Measurements from ENCODE around the gene LMO4.

The LMO4 gene

DNA sequence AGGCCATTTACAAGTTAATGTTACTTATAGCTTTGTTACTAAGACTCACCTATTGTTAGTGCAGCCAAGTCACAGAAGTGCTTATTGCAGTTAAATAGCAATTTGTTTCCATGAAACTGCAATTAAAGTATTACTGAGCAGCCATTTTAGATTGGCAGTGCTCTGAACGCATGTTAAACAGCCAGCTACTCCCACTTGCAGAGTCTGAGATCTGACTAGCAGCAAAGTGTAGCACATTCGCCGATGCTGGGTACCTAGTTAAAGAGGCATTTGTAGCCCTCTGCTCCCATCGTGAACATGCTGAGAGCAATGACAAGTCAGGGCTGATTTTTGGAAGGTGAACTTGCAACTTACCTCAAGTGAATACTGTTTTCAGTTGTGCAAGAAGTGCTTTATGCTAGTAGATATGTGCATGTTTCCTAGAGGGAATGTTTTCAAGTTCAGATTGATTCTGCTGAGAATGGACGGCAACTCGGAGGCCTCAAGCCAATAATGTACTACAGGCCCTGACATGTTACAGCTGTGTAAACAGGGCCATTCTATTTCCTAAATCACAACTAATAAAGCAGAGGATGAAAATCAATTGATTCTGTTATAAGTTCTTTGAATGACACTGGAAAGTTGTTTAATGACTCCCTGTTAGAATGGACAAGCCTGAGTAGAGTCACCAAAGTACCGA, 19.8 kb downstream of the LMO4 start:
- H3K4me3 ChIP-seq (IDR thresholded peaks at IDR 0.05; ENCODE audit: insufficient read depth, low read depth, low read length) = no peak overlapping the region
- no peak overlapping the region for H3K9ac ChIP-seq
- no peaks in the 10 kb centered on the region for H3K36me3 ChIP-seq (ENCODE audit: insufficient read depth)
- no peaks in the 10 kb centered on the region for H3K27me3 ChIP-seq (ENCODE audit: insufficient read depth, low read depth)
- no peaks in the 10 kb centered on the region for H3K79me2 ChIP-seq (ENCODE audit: insufficient read depth, low read depth)
- no peaks in the 10 kb centered on the region for H4K20me1 ChIP-seq (ENCODE audit: insufficient read depth)
- TF ChIP-seq, protein P1, sequence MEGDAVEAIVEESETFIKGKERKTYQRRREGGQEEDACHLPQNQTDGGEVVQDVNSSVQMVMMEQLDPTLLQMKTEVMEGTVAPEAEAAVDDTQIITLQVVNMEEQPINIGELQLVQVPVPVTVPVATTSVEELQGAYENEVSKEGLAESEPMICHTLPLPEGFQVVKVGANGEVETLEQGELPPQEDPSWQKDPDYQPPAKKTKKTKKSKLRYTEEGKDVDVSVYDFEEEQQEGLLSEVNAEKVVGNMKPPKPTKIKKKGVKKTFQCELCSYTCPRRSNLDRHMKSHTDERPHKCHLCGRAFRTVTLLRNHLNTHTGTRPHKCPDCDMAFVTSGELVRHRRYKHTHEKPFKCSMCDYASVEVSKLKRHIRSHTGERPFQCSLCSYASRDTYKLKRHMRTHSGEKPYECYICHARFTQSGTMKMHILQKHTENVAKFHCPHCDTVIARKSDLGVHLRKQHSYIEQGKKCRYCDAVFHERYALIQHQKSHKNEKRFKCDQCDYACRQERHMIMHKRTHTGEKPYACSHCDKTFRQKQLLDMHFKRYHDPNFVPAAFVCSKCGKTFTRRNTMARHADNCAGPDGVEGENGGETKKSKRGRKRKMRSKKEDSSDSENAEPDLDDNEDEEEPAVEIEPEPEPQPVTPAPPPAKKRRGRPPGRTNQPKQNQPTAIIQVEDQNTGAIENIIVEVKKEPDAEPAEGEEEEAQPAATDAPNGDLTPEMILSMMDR (conservative IDR thresholded peaks at IDR 0.05; ENCODE audit: low read depth, low read length) = no peak
- no peak overlapping the region for H2AFZ ChIP-seq (ENCODE audit: low read depth)
- no peak overlapping the region for H3K27ac ChIP-seq
- no peaks in the 10 kb centered on the region for H3K4me1 ChIP-seq (ENCODE audit: low read depth, poor library complexity, severe bottlenecking)
- no peak overlapping the region for H3K4me2 ChIP-seq

GRCh38 chr1:87349036-87349435, 20.4 kb downstream of the LMO4 start:
- TF ChIP-seq, protein P1 (conservative IDR thresholded peaks at IDR 0.05; ENCODE audit: low read depth, low read length) = no peak
- Histone ChIP-seq H3K4me3 (IDR thresholded peaks at IDR 0.05; ENCODE audit: insufficient read depth, low read depth, low read length) (no peak overlapping the region), H3K27ac (no peak overlapping the region), H4K20me1 (ENCODE audit: insufficient read depth) (no peaks in the 10 kb centered on the region), H3K9ac (no peak overlapping the region), H3K36me3 (ENCODE audit: insufficient read depth) (no peaks in the 10 kb centered on the region), H2AFZ (ENCODE audit: low read depth) (no peak overlapping the region), H3K79me2 (ENCODE audit: insufficient read depth, low read depth) (no peaks in the 10 kb centered on the region), H3K4me1 (ENCODE audit: low read depth, poor library complexity, severe bottlenecking) (no peaks in the 10 kb centered on the region), H3K4me2 (no peak overlapping the region), H3K27me3 (ENCODE audit: insufficient read depth, low read depth) (no peaks in the 10 kb centered on the region)

- H2AFZ ChIP-seq (ENCODE audit: low read depth) = no peak overlapping the region
- H4K20me1 ChIP-seq (ENCODE audit: insufficient read depth) = no peaks in the 10 kb centered on the region
- H3K27ac ChIP-seq = no peak overlapping the region
- no peak overlapping the region for H3K4me2 ChIP-seq
- no peak overlapping the region for H3K4me3 ChIP-seq (IDR thresholded peaks at IDR 0.05; ENCODE audit: insufficient read depth, low read depth, low read length)
- no peaks in the 10 kb centered on the region for H3K79me2 ChIP-seq (ENCODE audit: insufficient read depth, low read depth)
- no peaks in the 10 kb centered on the region for H3K4me1 ChIP-seq (ENCODE audit: low read depth, poor library complexity, severe bottlenecking)
- TF ChIP-seq, protein P1 (conservative IDR thresholded peaks at IDR 0.05; ENCODE audit: low read depth, low read length) = no peak
- H3K9ac ChIP-seq = no peak overlapping the region
- no peaks in the 10 kb centered on the region for H3K27me3 ChIP-seq (ENCODE audit: insufficient read depth, low read depth)
- H3K36me3 ChIP-seq (ENCODE audit: insufficient read depth) = no peaks in the 10 kb centered on the region
These were observed 27.2 kb downstream of the LMO4 start for GRCh38 chr1:87355894-87356293.

DNA sequence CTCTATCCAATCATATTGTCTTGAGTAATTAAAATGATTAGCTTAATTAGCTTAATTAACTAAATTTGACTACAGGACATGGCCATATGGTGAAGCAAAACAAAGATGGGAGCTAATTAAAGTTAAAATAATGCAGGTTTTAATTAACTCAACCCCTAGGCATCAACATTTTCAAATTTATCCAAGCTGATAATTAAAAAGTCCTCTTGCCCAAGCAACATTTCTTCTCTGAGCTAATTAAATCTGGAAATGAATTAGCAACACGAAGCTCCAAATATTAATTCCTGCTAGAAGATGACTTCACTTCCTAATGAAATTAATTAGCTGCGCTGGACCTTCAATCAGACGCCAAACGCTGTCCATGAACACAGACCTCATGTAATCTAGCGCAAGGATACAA, 27.9 kb downstream of the LMO4 start:
- Histone ChIP-seq H3K79me2 (ENCODE audit: insufficient read depth, low read depth) (no peaks in the 10 kb centered on the region), H3K27me3 (ENCODE audit: insufficient read depth, low read depth) (no peaks in the 10 kb centered on the region), H3K4me3 (IDR thresholded peaks at IDR 0.05; ENCODE audit: insufficient read depth, low read depth, low read length) (no peak overlapping the region), H3K4me2 (no peak overlapping the region), H3K4me1 (ENCODE audit: low read depth, poor library complexity, severe bottlenecking) (no peaks in the 10 kb centered on the region), H4K20me1 (ENCODE audit: insufficient read depth) (no peaks in the 10 kb centered on the region), H2AFZ (ENCODE audit: low read depth) (no peak overlapping the region), H3K27ac (no peak overlapping the region), H3K9ac (no peak overlapping the region), H3K36me3 (ENCODE audit: insufficient read depth) (no peaks in the 10 kb centered on the region)
- TF ChIP-seq, protein P1 (conservative IDR thresholded peaks at IDR 0.05; ENCODE audit: low read depth, low read length) = no peak

Measured in KMS-11 (cell line).